Right kidney (tissue), 1 donor: ENCODE data around the gene PLEKHA8.

Experiments used
- DNase-seq: peaks from one replicate; pipeline ENCODE4 v3.0.0-alpha.2; 2016

Gene PLEKHA8

DNA sequence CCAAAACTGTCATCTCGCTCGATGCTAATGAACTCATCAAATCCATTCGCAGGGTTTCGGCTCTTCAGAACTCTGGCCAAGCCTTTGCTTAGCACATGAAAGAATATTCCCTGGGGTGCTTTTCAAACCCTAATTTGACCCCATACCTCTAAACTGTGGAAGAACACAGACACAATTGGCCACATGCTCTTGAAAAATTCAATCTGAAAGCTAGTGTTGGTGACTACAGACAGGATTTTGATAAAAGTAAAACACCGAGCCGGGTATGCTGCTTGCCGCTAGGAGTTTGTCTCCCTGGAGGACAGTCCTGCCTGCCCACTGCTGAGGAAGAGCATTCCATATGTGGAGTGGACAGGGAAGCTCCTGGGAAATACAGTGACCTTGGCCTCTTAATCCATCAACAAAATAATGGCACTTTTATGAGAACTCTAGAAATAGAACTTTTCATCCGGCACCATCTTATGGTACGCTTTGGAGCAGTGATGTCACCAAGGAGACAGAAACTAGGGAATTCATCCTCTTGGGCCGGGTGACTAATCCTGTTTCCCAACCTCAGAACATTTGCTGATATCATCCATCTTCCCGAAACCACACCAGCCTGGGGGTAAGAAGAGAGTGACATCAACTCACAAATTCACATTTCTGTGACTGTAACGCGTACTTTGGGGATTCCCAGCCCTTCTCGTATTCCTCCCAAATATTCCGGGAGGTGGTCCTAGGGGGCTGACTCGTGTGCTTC is 140.8 kb downstream of the PLEKHA8 start:
- DNase-seq = no peak

DNA sequence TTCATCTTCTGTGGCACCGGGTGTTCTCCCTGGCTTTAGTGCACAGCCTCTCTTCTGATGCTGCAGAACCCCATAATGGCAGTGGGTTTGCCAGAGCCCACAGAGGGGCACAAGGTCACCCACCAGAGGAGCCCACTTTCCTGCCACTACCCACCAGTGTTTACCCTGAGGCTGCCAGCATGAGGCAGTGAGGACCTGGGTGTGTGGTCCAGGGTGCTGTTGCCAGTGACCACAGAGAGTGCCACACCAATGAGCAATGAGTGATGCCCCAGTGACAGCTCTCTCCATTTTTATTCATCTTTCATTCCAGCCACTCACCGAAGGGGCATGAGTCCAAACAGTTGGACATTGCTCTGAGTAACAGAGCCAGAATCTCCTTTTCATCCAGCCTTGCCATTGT is 141.4 kb downstream of the PLEKHA8 start:
- no peak for DNase-seq

DNA sequence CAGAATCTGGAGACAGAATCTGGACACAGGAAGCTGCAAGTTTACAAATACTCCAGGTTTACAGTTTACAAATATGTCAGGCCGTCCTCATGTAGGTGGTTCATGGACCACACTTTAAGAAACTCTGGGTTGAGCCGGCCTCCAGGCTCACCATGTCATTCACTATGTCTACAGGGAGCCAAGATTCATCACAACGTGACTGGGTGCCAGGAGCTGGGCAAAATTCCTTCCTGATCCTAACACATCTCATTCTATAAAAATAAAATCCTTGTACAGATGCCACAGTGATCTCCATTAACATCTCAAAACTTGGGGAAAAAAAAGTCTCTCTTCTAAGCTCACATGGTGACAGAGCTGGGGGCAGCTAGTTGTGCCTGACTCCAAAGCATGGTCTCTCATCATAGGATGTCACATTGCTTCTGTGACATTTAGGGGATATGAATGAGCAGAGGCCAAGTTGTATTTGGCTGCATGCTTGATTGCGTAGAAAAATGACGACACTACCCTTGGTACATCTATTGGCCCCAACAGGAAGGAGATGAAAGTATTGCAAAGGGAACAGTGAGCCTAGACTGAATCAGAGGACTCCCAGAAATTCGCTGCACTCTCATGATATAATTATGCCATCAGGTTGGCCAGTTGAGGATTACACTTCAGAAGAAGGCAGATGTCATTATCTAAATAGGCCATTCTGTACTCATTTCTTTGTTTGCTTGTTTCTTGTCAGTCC is 142.4 kb downstream of the PLEKHA8 start:
- DNase-seq = no peak

DNA sequence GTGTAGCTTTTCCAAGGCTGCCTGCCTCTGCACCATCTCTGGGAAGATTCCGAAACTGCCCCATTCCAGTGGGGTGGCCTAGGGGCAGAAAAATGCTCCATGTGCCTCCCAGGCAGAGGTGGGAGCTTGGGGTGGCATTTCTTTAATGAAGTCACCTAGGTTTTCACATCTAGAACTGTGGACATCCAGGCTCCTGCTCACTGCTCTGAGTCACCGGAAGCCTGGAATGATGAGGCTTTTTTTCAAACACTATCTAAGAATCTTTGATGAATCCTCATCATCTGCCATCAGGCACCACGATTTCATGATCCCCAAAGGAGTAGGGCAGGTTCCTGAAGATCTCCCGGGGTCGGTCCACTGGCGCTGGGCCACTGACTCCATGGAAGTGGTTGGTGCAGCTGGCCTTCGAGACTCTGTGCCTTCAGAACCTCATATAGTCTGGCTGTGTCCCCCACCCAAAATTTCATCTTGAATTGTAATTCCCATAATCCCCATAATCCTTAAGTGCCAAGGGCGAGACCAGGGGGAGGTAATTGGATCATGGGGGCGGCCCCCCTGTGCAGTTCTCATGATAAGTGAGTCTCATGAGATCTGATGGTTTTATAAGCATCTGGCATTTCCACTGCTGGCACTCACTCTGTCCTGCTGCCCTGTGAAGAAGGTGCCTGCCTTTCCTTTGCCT is 143.7 kb downstream of the PLEKHA8 start:
- no peak for DNase-seq

DNA sequence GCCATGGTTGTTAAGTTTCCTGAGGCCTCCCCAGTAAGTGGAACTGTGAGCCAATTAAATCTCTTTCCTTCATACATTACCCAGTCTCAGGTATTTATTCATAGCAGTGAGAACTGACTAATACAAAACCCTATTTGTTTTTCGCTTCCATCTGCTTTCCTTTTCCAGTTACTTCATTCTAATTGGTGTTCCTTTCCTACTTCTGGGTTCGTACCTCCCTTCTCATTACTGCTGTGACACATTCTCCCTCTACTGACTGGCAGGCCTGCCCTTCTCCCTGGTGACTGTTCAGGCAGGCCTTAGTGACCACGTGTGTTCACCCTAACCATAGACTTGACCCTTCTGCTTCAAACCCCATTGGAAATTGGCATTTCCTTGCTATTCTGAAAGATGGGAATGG is 144.2 kb downstream of the PLEKHA8 start:
- DNase-seq = no peak

DNA sequence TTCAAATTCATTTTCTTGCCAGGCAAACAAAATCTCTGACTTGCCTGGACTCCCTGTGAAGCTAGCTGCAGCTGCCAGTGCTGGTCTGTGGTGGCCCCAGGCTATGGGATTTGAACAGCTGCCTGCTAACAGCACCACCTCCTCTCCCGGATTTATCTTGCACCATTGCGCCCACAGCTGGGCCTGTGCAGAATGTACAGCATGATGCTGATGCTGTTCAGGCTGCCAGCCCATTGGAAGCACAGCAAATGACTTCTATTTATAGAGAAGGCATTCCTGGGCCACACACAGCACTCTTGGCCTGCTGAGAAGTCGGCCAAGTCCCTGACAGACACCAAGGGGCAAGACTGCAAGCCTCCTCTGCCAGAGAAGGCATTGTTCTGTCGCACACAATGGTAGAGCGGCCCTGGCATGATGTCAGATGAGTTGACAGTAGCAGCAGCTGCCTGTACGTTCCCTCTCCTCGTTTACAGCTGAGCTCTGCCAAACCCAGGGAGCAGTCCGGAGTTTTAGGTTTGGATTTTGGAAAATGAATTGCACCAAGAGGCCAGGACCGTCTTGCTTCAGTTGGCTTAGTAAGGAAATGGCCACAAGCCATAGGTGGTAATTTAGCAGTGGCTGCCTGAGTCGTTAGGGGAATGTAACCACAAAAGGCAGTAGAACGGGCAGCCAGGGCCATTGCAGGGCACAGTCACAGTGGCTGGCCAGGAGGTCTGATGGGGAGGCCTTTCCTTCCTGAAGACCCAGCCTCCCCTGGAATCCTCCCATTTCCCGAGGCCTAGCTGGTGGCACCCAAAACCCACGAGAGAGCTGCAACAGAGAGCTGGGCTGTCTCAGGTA is 145.1 kb downstream of the PLEKHA8 start:
- DNase-seq = no peak

DNA sequence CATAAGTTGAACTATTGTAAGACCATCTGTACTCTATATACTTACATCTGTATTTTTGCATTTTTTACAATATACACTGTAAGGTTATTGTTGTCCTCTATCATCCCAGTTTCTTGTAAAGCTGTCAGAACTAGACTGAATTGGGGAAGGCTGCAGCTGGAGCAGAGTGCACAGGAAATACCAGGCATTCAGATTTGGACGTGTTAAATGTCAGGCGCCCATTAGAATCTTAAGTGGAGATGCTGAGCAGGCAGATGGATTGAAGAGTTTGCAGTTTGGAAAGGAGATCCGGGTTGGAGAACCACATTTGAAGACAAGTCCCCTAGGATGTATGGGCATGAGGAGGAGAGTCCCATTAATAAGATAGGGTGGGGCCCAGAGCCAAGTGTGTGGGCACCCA is 147.0 kb downstream of the PLEKHA8 start:
- DNase-seq = no peak

DNA sequence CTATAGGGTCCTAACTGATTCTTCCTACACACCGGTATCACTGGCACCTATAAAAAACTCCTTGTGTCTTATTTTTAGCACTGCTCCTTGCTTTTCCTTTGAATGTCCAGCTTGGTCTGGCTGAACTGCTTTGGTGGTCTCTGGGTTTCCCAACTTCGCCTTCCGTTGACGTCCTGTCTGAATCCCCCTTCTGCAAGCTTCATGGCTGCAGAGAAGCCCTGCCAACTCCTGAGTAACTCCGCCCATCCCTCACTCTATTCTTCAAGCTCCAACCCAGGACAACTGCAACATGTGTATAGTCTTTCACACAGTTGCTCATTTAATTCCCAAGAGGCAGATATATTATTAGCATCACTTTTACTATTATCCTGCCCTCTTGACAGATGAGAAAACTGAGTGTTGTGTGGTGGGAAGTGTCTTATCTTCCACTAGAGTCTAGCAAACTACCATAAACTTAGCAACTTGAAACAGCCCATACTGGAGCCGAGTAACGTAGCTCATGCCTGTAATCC is 147.5 kb downstream of the PLEKHA8 start:
- DNase-seq = no peak

DNA sequence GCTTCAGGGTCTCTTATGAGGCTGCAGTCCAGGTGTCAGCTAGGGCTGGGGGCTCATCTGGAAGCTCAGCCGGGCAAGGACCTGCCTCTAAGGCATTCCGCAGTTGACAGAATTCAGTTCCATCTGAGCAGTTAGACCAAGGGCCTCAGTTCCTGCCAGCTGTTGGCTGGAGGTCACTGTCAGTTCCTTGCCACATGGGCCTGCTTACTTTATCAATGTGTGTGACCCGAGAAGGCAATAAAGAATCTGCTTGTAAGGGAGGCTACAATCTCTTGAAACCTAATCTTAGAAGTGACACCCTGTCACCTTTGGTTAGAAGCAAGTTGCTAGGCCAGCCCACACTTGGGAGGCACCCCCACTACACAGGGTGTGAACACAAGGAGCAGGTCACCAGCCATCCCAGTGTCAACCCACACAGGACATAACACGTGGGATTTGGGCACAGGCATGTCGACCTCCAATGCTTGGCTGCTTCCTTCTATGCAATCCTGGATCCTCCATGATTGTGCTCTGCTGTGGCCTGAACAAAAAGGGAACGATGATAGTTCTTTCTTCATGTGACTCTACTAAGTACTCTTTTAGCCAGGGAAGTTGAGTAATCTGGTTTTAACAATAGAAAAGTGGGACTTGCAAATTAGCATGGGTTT is 148.4 kb downstream of the PLEKHA8 start:
- DNase-seq = no peak

DNA sequence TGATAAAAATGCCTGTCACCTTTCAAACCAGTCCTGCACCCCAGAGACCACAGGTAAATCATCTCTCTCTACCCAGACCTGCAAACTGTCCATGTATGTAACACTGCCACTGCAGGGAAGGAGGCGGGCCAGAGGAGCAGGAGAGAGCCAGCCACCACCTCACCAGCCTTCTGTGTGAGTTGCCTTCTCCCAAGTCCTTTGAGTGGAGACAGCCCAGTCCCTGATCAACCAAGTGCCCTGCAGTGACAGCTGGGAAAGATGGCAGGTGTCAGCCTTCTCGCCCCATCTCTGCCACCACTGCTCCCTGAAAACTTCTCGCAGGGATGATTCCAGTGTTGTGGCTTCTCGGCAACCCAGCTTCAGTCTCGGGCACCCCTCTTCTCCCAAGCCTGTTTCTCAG is 149.0 kb downstream of the PLEKHA8 start:
- DNase-seq = no peak

DNA sequence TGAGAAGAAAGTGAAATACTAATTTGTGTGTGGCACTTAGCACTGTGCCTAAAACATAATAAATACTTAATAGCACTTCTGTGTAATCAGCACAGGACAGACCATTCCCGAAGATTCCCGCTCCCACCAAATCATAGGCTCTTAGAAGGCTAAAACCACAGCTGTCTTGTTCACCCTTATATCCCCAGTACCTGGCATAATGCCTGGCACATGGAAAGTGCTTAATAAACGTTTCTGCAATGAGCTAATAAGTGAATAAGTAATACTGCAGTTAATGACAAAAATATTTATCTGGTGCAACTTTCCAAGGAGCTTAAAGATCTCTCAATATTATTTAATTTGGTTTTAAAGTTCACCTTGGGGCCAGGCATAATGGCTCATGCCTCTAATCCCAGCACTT is 149.8 kb downstream of the PLEKHA8 start:
- no peak for DNase-seq

DNA sequence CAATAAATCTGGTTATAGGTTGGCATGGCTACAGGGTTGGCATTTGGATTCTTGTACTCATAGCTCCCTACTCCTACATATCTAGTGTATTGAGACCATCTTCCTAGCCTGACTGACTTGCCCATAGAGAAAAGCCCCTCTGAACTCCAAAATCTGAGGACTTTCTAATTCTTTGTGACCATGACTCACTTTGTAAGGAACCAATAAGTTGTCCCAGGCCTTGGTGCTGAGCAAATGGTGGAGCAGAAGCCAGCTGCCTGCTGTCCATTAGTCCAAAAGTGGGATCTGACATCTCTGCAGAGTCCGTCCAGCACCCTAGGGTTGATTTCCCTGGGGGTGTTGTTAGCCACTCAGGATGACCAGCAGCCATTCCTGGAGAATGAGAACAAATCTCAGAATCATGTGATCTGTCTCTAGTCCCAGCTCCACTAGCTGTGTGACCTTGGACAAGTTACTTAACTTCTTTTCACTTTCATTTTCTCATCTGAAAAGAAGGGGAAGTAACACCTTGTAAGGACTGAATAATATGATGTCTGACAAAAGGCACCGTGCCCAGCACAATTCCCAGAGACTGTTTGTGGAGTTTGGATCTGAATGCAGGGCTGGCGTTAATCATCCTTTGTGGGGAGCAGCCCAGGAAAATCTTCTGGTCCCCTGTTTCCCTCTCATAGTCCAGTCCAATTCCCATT is 150.7 kb downstream of the PLEKHA8 start:
- DNase-seq = no peak
